Measurements from ENCODE around the gene MOSPD3. TPM values are rescaled to one million over a fixed set of nuclear protein-coding genes. Genes with fewer than 3 reads are reported as not detected.

The MOSPD3 gene
- polyA plus RNA-seq, 1 experiment = 9.1 TPM

- no peak for DNase-seq (ENCODE audit: low read depth, low spot score)
- peak overlapping the region; percentile 77 for H3K27ac ChIP-seq (ENCODE audit: low read depth, low read length)
- peak overlapping the region; percentile 94 for H3K4me3 ChIP-seq (ENCODE audit: low read depth, low read length)
- ChIA-PET POLR2A (interaction anchor here (0.5 to 3.7 kb wide), 11 partner anchors 9 to 515 kb away, joined by 3 to 68 read pairs (median 5); partner anchors contain the start of genes FBXO24, LRCH4, MOSPD3 and POP7), CTCF (interaction anchor here (0.6 to 2.3 kb wide), 12 partner anchors 10 to 582 kb away, joined by 3 to 14 read pairs (median 4); partner anchors contain the start of genes FBXO24 and MOSPD3)
- no peaks in the 10 kb centered on the region; the same call in 1 of the 2 replicates for H3K9me3 ChIP-seq (ENCODE audit: control insufficient read depth, insufficient read depth, low read length)
- no peaks in the 10 kb centered on the region for H3K27me3 ChIP-seq (ENCODE audit: control insufficient read depth, insufficient read depth, low read length)
- TF ChIP-seq CTCF (IDR thresholded peaks at IDR 0.05; ENCODE audit: low read depth, low read length) = no peak
Measured at GRCh38 chr7:100602889-100603725, 9.2 kb upstream of the MOSPD3 start.

GRCh38 chr7:100603726-100604027 lies 8.7 kb upstream of the MOSPD3 start:
- Histone ChIP-seq H3K4me3 (ENCODE audit: low read depth, low read length) (peak overlapping the region; percentile 94), H3K9me3 (ENCODE audit: control insufficient read depth, insufficient read depth, low read length) (no peaks in the 10 kb centered on the region; the same call in 1 of the 2 replicates), H3K27ac (ENCODE audit: low read depth, low read length) (peak overlapping the region; percentile 77), H3K27me3 (ENCODE audit: control insufficient read depth, insufficient read depth, low read length) (no peaks in the 10 kb centered on the region)
- no peak for TF ChIP-seq CTCF (IDR thresholded peaks at IDR 0.05; ENCODE audit: low read depth, low read length)
- no peak for DNase-seq (ENCODE audit: low read depth, low spot score)
- ChIA-PET POLR2A (interaction anchor here (0.5 to 3.7 kb wide), 6 partner anchors 9 to 1732 kb away, joined by 3 to 68 read pairs (median 6); partner anchors contain the start of genes FBXO24, LRCH4 and MOSPD3), CTCF (interaction anchor here (0.7 to 2.3 kb wide), 4 partner anchors 9 to 135 kb away, joined by 3 to 14 read pairs (median 6); partner anchors contain the start of genes FBXO24 and MOSPD3)

GRCh38 chr7:100604028-100604975 lies 8.0 kb upstream of the MOSPD3 start:
- H3K4me3 ChIP-seq (ENCODE audit: low read depth, low read length) = peak overlapping the region; percentile 94
- POLR2A ChIA-PET = interaction anchor here (0.5 to 3.9 kb wide), 6 partner anchors 8 to 1732 kb away, joined by 4 to 68 read pairs (median 12); partner anchors contain the start of genes FBXO24, LRCH4 and MOSPD3
- H3K27ac ChIP-seq (ENCODE audit: low read depth, low read length) = peak overlapping the region; percentile 77
- CTCF ChIA-PET = interaction anchor here (0.9 to 2.2 kb wide), 3 partner anchors 9 to 135 kb away, joined by 4 to 14 read pairs (median 6); partner anchors contain the start of gene MOSPD3
- no peaks in the 10 kb centered on the region; the same call in 1 of the 2 replicates for H3K9me3 ChIP-seq (ENCODE audit: control insufficient read depth, insufficient read depth, low read length)
- peak; percentile 46 for TF ChIP-seq CTCF (IDR thresholded peaks at IDR 0.05; ENCODE audit: low read depth, low read length)
- H3K27me3 ChIP-seq (ENCODE audit: control insufficient read depth, insufficient read depth, low read length) = no peaks in the 10 kb centered on the region
- DNase-seq (ENCODE audit: low read depth, low spot score) = no peak

- Histone ChIP-seq H3K9me3 (ENCODE audit: control insufficient read depth, insufficient read depth, low read length) (no peaks in the 10 kb centered on the region; the same call in 1 of the 2 replicates), H3K27me3 (ENCODE audit: control insufficient read depth, insufficient read depth, low read length) (no peaks in the 10 kb centered on the region), H3K27ac (ENCODE audit: low read depth, low read length) (no peak overlapping the region), H3K4me3 (ENCODE audit: low read depth, low read length) (peak overlapping the region; percentile 94)
- CTCF ChIA-PET = interaction anchor here (0.9 to 1.3 kb wide), 2 partner anchors 17 to 41 kb away, joined by 3 to 4 read pairs; no protein-coding TSS in a partner anchor
- DNase-seq (ENCODE audit: low read depth, low spot score) = no peak
- TF ChIP-seq CTCF (IDR thresholded peaks at IDR 0.05; ENCODE audit: low read depth, low read length) = no peak
- POLR2A ChIA-PET = interaction anchor here (1.5 to 3.9 kb wide), 2 partner anchors 19 to 68 kb away, joined by 4 to 18 read pairs; partner anchors contain the start of genes FBXO24 and LRCH4
Measured at GRCh38 chr7:100604976-100605911, 7.1 kb upstream of the MOSPD3 start.
